HG02970 (cell line): Measurements from ENCODE around the gene PHF21B.
"Not testable (repeated sequence)": the region's sequence is repeated elsewhere in the genome, so short reads cannot be mapped to it uniquely, and the experiment has no call there.

Experiments
- ATAC-seq: cut with Tn5 transposase; IDR thresholded peaks from one replicate; pipeline ENCODE4 v1.9.1; 2021; ENCODE audit warnings: mild to moderate bottlenecking, moderate library complexity, moderate number of reproducible peaks; ENCODE audit not compliant: unreplicated experiment, low FRiP score

PHF21B gene

DNA sequence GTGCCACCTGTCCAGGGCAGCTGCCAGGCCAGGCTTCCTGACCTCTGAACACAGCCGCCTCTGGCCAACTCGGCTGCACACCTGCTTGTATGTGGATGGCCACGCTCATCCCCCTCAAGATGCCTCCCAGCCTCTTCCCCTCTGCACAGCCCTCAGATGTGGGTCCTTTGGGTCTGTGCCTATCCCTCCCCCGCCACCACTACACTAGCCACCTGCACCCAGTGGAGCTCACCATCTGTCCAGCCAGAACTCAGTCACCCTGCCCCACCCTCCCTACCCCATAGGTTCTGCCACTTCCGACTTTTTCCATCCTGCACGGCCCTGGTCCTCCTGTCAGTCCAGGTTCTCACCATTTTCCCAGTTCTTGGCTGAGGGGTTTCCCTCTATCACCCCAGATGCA lies 44.6 kb downstream of the PHF21B start:
- no peak for ATAC-seq

DNA sequence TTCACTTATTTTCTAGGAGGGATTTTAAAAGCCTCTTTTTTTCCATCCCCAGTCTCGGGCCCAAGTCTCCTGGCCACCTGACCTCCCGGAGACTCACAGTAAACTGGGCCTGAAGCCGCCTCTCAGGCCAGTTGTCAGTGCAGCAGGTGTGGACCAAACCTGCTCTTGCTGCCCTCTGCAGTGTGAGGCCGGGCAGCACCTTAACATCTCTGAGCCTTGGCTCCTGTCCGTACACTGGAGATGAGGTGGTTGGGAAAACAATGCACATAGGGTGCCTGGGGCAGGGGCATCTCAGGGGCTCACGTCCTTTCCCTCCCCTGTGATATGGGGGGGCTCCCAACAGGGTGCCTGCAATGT lies 45.1 kb downstream of the PHF21B start:
- no peak for ATAC-seq

DNA sequence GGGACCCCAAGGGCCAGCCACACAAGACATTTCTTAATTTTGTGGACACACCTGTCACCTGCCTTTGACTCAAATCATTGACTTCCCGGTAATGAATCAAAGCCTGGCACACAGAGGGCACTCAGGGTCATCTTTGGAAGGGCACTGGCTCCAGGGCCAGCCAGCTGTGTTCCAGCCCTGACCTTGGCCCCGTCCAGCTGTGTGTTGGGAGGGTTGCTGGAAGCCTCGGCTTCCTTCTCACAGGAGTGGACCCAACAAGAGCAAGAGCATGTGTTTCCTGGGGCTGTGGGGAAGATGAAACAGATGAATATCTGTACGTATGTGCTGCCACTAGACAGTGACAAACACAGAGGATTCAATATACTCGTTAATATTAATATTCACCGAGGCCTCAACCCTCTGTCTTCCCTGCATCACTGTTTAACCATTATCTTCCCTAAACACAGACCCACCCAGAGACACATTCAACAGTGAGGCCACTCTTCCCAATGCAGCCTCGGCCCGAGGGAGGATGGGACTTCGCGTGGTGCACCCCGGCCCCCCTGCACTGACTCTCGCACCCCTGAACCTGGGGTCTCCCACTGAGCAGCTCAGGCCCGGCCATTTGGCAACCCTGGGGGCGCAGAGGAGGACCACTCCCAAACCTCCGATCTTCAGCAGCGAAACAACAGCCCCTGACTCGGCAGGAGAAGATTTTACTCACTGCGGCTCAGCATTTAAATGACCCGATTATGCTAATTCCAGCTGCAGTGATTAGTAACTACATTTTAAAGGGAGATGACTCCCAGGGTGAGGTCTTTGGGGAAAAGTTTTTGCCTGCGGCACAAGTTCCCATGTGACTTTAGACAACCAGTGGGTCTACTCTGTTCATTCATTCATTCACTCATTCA lies 45.7 kb downstream of the PHF21B start:
- no peak for ATAC-seq

DNA sequence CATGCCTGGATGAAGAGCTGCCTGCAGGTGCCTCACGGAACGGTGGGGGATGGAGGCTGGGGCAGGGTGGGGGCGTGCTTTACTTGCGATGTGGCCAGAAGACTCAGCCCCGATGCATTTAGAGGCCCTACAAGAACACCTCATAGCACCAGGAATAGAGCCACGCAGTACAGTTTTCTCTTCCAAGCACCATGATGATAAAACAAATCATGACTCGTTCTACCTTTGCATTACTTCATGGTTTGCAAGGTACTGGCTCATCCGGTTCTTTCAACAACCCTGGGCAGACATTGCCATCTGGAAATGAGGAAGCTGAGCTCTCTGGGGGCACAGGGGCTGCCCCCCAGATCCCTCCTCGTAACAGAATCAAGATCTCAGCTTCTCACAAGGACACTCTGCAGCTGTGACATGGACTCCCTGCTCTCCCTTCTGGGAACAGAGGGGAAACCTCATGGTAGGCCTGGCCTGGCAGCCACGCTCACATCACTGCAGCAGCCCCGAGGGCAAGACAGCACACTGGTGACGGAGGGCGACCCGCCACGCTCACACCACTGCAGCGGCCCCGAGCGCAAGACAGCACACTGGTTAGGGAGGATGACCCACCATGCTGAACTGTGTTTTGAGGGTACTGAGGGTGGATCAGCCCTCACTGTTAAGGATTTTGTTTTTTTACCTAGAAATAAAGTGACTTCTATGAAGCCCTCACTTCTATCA lies 46.9 kb downstream of the PHF21B start:
- ATAC-seq = no peak

DNA sequence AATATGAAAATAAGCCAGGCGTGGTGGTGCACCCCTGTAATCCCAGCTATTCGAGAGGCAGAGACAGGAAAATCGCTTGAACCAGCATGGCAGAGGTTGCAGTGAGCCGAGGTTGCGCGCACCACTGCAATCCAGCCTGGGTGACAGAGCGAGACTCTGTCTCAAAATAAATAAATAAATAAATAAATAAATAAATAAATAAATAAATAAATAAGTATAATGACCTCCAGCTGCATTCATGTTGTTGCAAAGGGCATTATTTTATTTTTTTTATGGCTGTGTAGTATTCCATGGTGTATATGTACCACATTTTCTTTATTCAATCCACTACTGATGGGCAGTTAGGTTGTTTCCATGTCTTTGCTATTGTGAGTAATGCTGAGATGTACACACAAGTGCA lies 48.1 kb downstream of the PHF21B start:
- ATAC-seq = not testable (repeated sequence)

DNA sequence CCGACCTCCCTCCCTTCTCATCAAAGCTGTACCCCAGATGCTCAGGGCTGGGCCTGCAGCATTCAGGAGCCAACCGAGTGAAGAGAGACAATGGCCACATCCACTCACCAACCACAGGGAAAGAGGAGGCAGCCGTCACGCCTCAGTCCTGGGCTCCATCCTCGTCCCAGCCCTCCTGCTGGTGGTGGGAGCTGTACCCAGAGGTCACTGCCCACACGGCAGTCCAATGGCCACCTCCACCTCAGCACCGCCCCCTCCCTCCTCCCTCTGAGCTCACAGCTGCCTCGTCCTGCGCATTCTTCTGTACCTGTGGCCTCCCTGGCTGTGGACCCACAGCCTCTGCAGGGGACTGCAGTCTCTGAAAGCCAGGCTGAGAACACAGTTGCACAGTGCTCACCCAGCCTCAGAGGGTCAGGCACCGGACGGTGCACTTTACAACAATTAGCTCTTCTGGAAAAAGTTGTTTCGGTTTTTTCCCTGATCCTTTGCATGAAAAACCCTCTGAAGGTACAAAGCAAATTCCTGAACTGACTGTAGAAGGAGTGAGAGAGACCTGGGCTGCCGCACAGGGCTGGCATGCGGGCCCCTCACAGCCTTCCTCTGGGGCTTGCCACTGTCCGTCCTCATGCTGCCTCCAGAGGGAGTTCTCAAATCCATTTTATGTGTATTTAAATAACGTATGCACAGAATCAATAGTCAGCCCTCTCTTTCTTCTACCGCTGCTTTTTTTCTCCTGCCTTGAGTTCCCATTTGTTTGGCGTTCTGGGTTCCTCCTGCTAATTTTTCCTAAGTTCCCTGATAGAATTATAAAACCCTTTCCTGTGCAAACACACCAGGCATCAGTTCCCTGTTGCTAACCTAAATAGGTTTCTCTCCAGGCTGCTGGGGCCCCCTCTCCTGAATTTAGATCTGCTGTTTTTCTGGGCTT lies 52.7 kb downstream of the PHF21B start:
- no peak for ATAC-seq

DNA sequence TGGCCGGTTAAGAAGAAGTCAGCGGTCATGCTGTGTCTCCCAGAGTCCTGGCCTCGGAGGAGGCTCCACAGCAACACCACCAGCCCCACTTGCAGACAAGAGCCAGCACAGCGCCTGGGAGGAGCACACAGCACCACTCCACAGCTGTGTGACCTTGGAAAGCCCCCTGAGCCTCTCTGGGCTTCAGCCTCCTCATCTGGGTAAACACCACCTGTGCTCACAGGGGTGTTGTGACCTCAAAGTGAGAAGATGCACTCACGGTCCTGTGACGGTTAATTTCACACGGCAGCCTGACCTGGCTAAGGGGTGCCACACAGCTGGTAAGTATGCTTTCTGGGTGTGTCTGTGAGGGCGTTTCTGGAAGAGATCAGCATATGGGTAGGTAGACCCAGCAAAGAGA lies 54.7 kb downstream of the PHF21B start:
- ATAC-seq = no peak

DNA sequence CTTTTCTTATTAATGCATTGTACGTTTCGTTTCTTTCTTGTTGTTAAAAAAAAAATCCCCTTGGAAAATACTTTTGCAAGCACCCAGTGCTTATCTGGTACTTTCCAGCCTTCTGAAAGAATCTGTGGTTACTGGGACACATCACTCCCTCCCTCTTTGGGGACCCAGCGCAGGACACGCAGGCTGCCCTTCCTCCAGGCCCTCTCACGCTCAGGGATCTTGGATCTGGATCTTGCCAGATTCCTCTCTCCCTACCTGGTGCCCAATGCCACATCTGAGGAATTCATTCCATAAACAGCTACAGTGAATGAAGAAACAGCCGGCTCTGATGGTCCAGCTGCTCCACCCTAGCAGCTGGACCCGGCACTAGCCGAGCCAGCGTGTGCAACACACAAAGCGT lies 55.7 kb downstream of the PHF21B start:
- ATAC-seq = no peak

DNA sequence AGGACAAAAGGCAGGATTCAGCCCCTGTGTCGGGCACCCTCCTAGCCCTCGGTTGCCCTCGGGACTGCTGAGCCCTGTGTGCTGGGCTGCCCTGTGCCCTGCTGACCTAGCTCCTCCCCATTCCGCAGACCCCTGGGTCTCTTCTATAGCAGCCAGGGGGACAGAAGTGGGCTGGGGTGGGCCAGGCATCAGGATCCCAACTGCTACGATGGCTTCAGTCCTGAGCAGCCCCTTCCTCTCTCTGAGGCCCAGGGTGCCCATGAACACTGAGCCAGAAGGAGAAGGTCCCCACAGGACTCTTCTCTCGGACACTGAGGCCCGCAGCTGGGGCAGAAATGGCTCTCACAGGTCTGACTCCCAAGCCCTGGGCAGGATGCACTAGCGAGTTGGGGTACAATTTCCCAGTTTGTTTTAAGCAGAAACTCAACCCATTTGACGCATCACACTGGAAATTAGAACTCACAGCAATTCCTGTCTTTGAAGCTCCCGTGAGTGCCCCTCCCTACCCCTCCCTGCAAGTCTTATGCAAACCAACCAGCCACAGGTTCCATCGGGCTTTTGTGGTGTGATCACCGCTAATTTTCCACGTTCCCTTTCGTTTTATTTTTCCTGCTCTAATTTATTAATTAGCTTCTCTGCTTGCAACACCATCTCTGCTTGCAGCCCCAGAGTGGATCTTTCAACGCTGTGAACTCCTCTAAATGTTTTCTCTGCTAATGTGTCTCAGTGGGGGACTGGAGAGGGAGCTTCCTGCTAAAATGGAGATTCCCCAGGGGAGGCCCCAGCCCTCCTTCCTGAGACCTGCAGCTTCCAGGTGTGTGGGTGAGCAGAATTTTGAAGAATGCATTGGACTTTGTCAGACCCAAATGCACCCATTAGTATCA lies 56.7 kb downstream of the PHF21B start:
- no peak for ATAC-seq

DNA sequence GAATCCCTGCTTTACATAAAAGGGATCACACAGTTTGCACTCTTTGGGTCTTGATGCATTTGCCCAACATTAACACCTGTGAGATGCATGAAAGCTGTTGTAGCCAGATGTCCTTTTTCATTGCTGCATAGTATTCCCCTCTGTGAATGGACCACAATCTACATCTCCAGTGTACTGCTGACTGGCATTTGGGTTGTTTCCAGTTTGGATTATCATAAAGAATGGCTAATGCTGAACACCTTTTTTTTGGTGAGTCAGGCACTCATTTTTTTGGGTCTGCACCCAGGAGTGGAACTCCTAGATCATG lies 58.3 kb downstream of the PHF21B start:
- no peak for ATAC-seq

DNA sequence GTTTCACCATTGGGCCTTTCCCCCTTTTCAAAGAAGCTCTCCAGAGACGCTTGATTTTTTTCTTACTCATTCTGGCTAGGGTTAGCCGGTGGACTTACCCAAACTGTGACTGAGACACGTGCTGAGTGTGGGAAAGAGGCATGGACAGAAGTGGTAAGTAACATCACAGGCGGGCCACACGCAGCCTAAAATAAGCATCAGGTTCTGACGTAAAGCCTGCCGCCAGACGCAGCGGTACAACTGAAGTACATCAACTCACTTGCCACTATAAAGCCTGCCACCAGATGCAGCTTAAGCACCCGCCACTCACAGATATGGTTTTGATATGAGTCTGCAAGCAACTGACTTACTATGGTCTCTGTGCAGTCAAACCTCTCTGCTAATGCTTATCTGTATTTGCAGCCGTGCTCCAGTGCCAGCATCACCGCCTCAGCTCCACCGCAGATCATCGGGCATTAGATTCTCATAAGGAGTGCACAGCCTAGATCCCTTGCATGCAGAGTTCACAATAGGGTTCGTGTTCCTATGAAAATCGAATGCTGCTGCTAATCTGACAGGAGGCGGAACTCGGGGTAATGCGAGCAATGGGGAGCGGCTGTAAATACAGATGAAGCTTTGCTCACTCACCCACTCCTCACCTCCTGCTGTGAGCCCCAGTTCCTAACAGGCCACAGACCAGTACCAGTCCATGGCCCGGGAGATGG lies 58.8 kb downstream of the PHF21B start:
- ATAC-seq = no peak

DNA sequence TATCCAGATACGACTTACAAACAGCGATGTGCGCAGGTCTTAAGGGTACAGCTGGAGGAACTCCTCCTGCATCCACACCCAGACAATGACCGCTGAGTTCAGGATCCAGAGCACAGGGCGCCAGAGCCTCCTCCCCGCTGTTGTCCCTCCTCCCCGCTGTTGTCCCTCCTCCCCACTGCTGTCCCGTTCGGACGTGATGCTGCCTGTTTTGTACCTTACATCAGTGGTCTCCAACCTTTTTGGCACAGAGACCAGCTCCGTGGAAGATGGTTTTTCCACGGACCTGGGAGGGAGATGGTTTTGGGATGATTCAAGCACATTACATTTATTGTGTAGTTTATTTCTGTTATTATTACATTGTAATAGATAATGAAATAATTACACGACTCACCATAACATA lies 62.0 kb downstream of the PHF21B start:
- no peak for ATAC-seq

DNA sequence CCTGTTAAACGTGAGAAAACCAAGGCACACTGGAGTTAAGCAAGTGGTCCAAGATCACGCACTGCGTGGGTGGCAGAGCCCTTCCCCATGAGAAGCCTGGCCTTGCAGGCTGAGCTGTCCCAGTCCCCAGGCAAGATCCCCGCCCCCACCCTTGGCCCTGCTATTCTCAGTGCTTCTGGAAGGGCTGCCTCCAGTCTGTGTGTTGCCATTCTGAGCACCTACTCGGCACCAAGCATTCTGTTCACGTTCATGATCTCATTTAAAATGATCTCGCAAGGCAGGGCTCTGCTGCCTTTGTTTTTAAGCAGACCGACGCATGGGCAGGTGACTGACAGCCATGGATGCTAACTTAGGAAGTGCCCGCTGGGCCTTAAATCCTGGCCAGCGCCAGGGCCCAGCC lies 62.8 kb downstream of the PHF21B start:
- ATAC-seq = no peak

DNA sequence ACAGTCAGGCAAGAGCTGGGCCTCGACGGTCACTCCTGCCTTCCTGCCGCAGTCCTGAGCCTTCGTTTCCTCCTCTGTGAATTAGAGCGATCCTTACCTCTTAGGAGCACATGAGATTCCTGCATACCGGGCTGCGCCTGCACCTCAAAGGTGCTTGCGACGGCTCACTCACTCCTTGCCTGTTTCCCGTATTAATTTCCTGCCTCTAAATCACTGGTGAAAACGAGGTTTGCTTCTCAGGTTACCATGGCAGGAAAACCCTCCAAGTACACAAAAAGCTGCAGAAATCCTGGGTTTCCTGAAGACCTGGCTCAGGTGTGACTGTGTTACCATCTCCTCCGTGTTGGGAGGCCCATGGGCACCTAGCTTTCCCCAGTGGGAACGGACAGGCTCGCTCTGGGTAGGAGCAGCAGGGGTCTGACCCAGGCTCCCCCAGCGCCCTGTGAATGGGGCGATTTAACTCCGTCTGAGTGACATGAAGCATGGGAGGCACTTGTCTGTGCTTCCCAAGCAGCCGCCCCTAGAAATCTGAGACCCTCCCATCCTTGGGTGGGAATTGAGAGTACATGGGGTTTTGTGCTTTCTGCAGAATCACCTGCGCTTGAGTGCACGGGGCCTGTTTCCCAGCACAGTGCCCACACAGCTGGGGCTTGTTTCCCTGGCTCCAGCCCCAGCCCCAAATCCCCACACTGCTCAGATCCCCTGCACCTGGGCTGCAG lies 64.8 kb downstream of the PHF21B start:
- no peak for ATAC-seq

DNA sequence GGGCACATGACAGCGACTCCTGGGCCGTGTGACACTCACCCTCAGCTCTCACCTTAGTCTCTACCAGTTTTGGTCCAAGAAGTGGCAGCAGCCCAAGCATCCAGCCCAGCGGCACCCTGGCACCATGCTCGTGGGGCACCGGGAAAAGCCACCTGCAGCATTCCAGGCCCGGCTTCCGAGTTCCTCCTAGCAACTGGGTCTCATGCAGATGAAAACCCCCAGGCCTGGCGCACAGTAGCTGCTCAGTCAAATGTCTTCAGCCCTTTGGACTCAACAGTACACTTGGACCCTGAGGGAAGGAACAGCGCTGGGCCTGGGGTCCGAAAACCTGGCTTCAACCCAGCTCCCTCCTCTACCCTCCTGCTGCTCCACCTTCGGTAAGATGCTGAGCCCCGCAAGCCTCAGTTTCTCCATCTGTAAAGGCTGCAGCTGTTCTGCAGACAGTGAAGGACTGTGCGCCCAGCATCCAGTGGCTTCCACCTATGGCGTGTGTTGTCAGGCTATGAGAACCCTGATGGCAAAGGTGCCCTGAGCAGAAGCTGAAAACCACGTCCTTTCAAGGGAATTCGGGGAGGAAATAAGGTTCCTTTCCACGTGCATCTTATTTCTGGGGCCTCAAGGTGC lies 66.0 kb downstream of the PHF21B start:
- no peak for ATAC-seq

DNA sequence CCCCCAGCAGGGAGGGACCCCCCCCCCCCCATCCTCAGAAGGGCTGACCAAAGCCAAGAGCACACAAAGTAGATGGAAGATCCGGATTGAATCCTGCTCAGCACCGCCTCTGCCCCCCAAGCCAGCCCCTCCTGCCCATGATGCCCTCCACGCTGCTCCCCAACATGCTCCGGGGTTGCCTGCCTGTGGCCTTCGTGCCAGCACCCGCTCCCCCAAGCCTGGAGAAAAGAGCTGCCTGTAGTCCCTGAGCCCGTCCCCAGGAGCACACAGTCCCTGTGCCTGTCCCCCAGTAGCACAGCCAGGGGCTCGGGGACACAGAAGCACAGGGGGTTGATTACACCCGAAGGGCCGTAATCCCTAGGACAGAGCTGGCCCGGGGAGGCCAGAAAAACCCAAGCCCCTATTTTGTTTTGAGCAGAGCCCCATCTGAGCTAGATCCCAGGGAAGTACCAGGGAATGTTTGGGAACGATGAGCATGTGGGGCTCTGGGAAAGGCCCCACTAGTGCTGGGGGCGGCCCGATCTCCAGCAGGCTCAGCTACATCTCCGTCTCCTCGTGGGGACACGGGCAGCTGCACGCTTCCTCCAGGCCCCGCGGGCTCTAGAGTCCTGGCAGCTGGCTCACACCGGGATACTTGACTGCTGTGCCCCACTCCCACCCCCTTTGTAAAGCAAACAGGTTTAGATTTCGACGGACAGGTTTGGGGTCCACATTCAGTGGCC lies 66.7 kb downstream of the PHF21B start:
- ATAC-seq = no peak

DNA sequence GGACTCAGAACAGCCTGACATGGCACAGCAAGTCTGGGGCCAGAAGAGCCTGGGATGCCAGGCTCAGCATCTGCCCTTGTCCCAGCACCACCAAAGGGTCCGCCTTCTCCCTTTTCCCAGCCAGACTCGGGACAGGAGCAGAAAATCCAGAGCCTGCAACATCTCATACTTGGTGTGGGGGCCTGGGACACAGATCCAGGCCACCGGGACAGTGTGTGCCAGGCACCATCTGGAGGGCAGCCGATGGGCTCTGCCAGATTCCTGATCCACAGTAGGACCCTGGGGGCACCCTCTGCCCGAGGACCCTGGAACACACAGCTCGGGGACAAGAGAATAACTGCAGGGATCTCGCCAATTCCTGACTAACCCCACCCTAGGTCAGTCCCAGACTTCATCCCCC lies 67.7 kb downstream of the PHF21B start:
- ATAC-seq = no peak

DNA sequence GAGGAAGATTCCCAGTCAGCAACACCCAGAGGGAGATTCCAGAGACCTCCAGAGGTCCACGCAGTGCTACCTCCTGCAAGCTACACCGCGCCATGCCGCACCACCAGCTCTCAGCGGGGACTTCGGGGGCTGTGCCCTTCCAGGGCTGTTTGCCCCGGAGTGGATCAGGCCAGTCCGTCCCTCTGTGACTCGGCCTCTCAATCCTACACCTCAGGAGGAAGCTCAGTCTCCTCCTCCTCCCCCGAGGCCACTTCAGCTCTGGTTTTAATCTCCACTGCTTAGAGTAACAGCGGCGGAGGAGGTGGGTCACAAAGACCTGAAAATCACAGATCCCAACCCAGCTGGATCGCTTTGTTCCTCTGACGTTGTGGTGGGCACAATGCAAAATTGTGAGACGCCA lies 68.6 kb downstream of the PHF21B start:
- no peak for ATAC-seq
